ENCODE results near the gene ZNF749. TPM values are rescaled to one million over a fixed set of nuclear protein-coding genes. Genes with fewer than 3 reads are reported as not detected.
"Not testable (repeated sequence)": the region's sequence is repeated elsewhere in the genome, so short reads cannot be mapped to it uniquely, and the experiment has no call there.

The ZNF749 gene
- total and polyA plus RNA-seq, 7 donors: 1.9 to 10.2 (median 4.5) TPM

GRCh38 chr19:57477191-57478008 lies 42.3 kb downstream of the ZNF749 start, which contains the start of gene ZNF772:
ZNF772 (minus strand) TSS chr19:57477566; CDS start chr19:57477309, 257 bp downstream.
- 11% methylated on average over 38 of the region's 38 CpGs for WGBS, 2 donors
- peaks cover 32 to 49% (median 42%) of the 10 kb centered on the region in 4 donors for H3K9me3 ChIP-seq
- H3K4me3 ChIP-seq: peak within 1 kb of the TSS; percentile 48 to 74 (median 62)
- H3K4me1 ChIP-seq: peaks cover 0 to 12% (median 8%) of the 10 kb centered on the region in 4 donors
- TF ChIP-seq EP300 (IDR thresholded peaks at IDR 0.05) (no peak), POLR2A (IDR thresholded peaks at IDR 0.05) (no peak), POLR2AphosphoS5 (IDR thresholded peaks at IDR 0.05) (peak; percentile 14 to 61 (median 54))
- TF ChIP-seq, protein P1, sequence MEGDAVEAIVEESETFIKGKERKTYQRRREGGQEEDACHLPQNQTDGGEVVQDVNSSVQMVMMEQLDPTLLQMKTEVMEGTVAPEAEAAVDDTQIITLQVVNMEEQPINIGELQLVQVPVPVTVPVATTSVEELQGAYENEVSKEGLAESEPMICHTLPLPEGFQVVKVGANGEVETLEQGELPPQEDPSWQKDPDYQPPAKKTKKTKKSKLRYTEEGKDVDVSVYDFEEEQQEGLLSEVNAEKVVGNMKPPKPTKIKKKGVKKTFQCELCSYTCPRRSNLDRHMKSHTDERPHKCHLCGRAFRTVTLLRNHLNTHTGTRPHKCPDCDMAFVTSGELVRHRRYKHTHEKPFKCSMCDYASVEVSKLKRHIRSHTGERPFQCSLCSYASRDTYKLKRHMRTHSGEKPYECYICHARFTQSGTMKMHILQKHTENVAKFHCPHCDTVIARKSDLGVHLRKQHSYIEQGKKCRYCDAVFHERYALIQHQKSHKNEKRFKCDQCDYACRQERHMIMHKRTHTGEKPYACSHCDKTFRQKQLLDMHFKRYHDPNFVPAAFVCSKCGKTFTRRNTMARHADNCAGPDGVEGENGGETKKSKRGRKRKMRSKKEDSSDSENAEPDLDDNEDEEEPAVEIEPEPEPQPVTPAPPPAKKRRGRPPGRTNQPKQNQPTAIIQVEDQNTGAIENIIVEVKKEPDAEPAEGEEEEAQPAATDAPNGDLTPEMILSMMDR (IDR thresholded peaks at IDR 0.05): peak; percentile 35 to 81 (median 46)
- peak within 1 kb of the TSS; percentile 72 to 87 (median 81) for H3K27ac ChIP-seq
- intact Hi-C loops (cut with DNase I): no loop called here
- H3K27me3 ChIP-seq: no peaks in the 10 kb centered on the region
- DNase-seq: peak; percentile 94
- H3K36me3 ChIP-seq: peaks cover 29 to 38% (median 33%) of the 10 kb centered on the region in 4 donors

GRCh38 chr19:57487477-57488298 lies 52.6 kb downstream of the ZNF749 start, which contains the start of gene ZNF419:
ZNF419 (plus strand) TSS chr19:57487750; CDS start chr19:57487951, 201 bp downstream.
- WGBS, 2 donors: 1% methylated on average over 59 to 60 of the region's 69 CpGs

DNA sequence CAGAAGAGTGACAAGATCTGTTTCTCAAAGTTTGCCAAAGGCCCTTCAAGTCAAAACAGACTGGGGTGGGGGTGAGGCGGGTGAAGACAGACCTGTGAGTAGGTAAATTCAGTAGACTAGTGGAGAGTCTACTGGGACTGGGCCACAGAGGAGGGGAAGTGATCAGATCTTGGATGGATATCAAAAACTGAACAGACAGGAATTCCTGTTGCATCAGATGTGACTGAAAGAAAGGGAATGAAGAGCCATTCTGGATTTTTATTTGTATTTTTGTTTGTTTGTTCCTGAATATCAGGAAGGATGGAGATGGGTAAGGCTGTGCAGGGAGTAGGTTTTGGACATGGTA lies 53.1 kb downstream of the ZNF749 start:
- DNase-seq; intact Hi-C loops (cut with DNase I); H3K27ac ChIP-seq; H3K27me3 ChIP-seq; H3K4me3 ChIP-seq; H3K4me1 ChIP-seq: not testable (repeated sequence)
- Histone ChIP-seq H3K36me3 (peaks cover 10 to 30% (median 21%) of the 10 kb centered on the region in 4 donors), H3K9me3 (peaks cover 0 to 11% (median 1%) of the 10 kb centered on the region in 4 donors)
- WGBS, 2 donors: no CpG with 5 or more reads among the region's 1 CpG

More at GRCh38 chr19:57487477-57488298, 52.6 kb downstream of the ZNF749 start, which contains the start of gene ZNF419:
- peak within 1 kb of the TSS; percentile 76 to 81 (median 78) for H3K27ac ChIP-seq
- H3K27me3 ChIP-seq; intact Hi-C loops (cut with DNase I); H3K9me3 ChIP-seq; H3K4me1 ChIP-seq: not testable (repeated sequence)
- peaks cover 5 to 24% (median 15%) of the 10 kb centered on the region in 4 donors for H3K36me3 ChIP-seq
- DNase-seq: peak; percentile 94
- peak within 1 kb of the TSS; percentile 77 to 98 (median 92) for H3K4me3 ChIP-seq
- peak; percentile 51 to 85 (median 72) for TF ChIP-seq POLR2AphosphoS5 (IDR thresholded peaks at IDR 0.05)

Small RNAs within 50 kb of the gene (small RNA-seq; reads per million reads assigned to genes)
- gene VN1R107P: 0 reads per million in 3 donors

Other genes starting within 250 kb of the ZNF749 start
- gene ZNF264, start 243.8 kb upstream of the ZNF749 start, total RNA-seq: 10 to 100 TPM; 18.5 to 39.6 (median 28.0) TPM
- gene ZNF264, start 243.8 kb upstream of the ZNF749 start, polyA plus RNA-seq: 1 to 10 TPM; 1.2 to 5.0 (median 2.8) TPM
- 1 to 10 TPM in 1 of 4 donors, under 1 TPM in 1, not detected in 2; 0.71 to 1.3 TPM for gene AURKC, start 204.3 kb upstream of the ZNF749 start, total RNA-seq
- 1 to 10 TPM in 1 of 3 donors, under 1 TPM in 1, not detected in 1; 0.63 to 1.4 TPM for gene AURKC, start 204.3 kb upstream of the ZNF749 start, polyA plus RNA-seq
- gene ZNF805, start 194.7 kb upstream of the ZNF749 start, total RNA-seq: 10 to 100 TPM; 11.8 to 21.6 (median 17.5) TPM
- gene ZNF805, start 194.7 kb upstream of the ZNF749 start, polyA plus RNA-seq: 1 to 10 TPM in 2 of 3 donors, under 1 TPM in 1; under 0.01 to 2.0 (median 1.2) TPM
- 10 to 100 TPM; 48.2 to 95.2 (median 55.1) TPM for gene ZNF460, start 154.8 kb upstream of the ZNF749 start, total RNA-seq
- gene ZNF460, start 154.8 kb upstream of the ZNF749 start, polyA plus RNA-seq: 1 to 10 TPM in 1 of 3 donors, under 1 TPM in 1, not detected in 1; 0.69 to 5.1 TPM
- gene ZNF543, start 114.9 kb upstream of the ZNF749 start, total RNA-seq: 1 to 10 TPM; 5.4 to 8.1 (median 7.5) TPM
- gene ZNF543, start 114.9 kb upstream of the ZNF749 start, polyA plus RNA-seq: 1 to 10 TPM in 1 of 3 donors, under 1 TPM in 2; 0.46 to 1.6 (median 0.60) TPM
- 1 to 10 TPM; 7.1 to 9.6 (median 9.1) TPM for gene ZNF304, start 84.1 kb upstream of the ZNF749 start, total RNA-seq
- gene ZNF304, start 84.1 kb upstream of the ZNF749 start, polyA plus RNA-seq: 1 to 10 TPM in 2 of 3 donors, under 1 TPM in 1; 0.92 to 3.1 (median 1.2) TPM
- 10 to 100 TPM; 21.3 to 28.1 (median 27.1) TPM for gene TRAPPC2B, start 71.8 kb upstream of the ZNF749 start, total RNA-seq
- gene TRAPPC2B, start 71.8 kb upstream of the ZNF749 start, polyA plus RNA-seq: 10 to 100 TPM in 2 of 3 donors, 1 to 10 TPM in 1; 9.2 to 18.0 (median 11.4) TPM
- 1 to 10 TPM in 3 of 4 donors, under 1 TPM in 1; 0.83 to 3.6 (median 2.8) TPM for gene ZNF547, start 71.8 kb upstream of the ZNF749 start, total RNA-seq
- 1 to 10 TPM in 1 of 3 donors, not detected in 2; 1.2 TPM for gene ZNF547, start 71.8 kb upstream of the ZNF749 start, polyA plus RNA-seq
- gene ZNF548, start 45.5 kb upstream of the ZNF749 start, total RNA-seq: 10 to 100 TPM; 21.9 to 29.1 (median 22.8) TPM
- 10 to 100 TPM in 1 of 3 donors, 1 to 10 TPM in 2; 1.2 to 10.7 (median 1.8) TPM for gene ZNF548, start 45.5 kb upstream of the ZNF749 start, polyA plus RNA-seq
- 10 to 100 TPM; 10.2 to 14.0 (median 10.8) TPM for gene ZNF17, start 24.2 kb upstream of the ZNF749 start, total RNA-seq
- gene ZNF17, start 24.2 kb upstream of the ZNF749 start, polyA plus RNA-seq: 1 to 10 TPM in 2 of 3 donors, under 1 TPM in 1; 0.69 to 3.9 (median 1.2) TPM
- 1 to 10 TPM in 3 of 4 donors, under 1 TPM in 1; 0.49 to 1.4 (median 1.2) TPM for gene VN1R1, start 21.8 kb downstream of the ZNF749 start, total RNA-seq
- under 1 TPM in 1 of 3 donors, not detected in 2; 0.50 TPM for gene VN1R1, start 21.8 kb downstream of the ZNF749 start, polyA plus RNA-seq
- gene ZNF772, start 42.2 kb downstream of the ZNF749 start, total RNA-seq: 10 to 100 TPM; 12.8 to 17.1 (median 15.5) TPM
- gene ZNF772, start 42.2 kb downstream of the ZNF749 start, polyA plus RNA-seq: 1 to 10 TPM in 1 of 3 donors, under 1 TPM in 2; 0.23 to 3.4 (median 0.60) TPM
- 10 to 100 TPM in 2 of 4 donors, 1 to 10 TPM in 2; 5.2 to 16.1 (median 11.1) TPM for gene ZNF419, start 52.4 kb downstream of the ZNF749 start, total RNA-seq
- gene ZNF419, start 52.4 kb downstream of the ZNF749 start, polyA plus RNA-seq: 1 to 10 TPM; 1.4 to 3.9 (median 3.0) TPM
- gene ZNF773, start 64.6 kb downstream of the ZNF749 start, total RNA-seq: 10 to 100 TPM in 3 of 4 donors, 1 to 10 TPM in 1; 8.4 to 34.1 (median 20.9) TPM
- 1 to 10 TPM; 1.2 to 4.6 (median 1.6) TPM for gene ZNF773, start 64.6 kb downstream of the ZNF749 start, polyA plus RNA-seq
- 1 to 10 TPM; 4.2 to 6.4 (median 5.5) TPM for gene ZNF549, start 92.0 kb downstream of the ZNF749 start, total RNA-seq
- 1 to 10 TPM in 2 of 3 donors, under 1 TPM in 1; 0.46 to 2.6 (median 1.2) TPM for gene ZNF549, start 92.0 kb downstream of the ZNF749 start, polyA plus RNA-seq
- gene ZNF550, start 124.5 kb downstream of the ZNF749 start, total RNA-seq: 1 to 10 TPM; 4.1 to 6.6 (median 5.0) TPM
- 1 to 10 TPM in 2 of 3 donors, under 1 TPM in 1; 0.92 to 3.7 (median 1.2) TPM for gene ZNF550, start 124.5 kb downstream of the ZNF749 start, polyA plus RNA-seq
- 1 to 10 TPM; 3.1 to 5.5 (median 4.2) TPM for gene ZNF416, start 143.6 kb downstream of the ZNF749 start, total RNA-seq
- gene ZNF416, start 143.6 kb downstream of the ZNF749 start, polyA plus RNA-seq: 1 to 10 TPM in 1 of 3 donors, under 1 TPM in 2; 0.23 to 2.2 (median 0.60) TPM
- gene ZIK1, start 148.8 kb downstream of the ZNF749 start, total RNA-seq: 10 to 100 TPM in 1 of 4 donors, 1 to 10 TPM in 3; 4.8 to 10.5 (median 5.9) TPM
- gene ZIK1, start 148.8 kb downstream of the ZNF749 start, polyA plus RNA-seq: 1 to 10 TPM in 1 of 3 donors, under 1 TPM in 2; 0.23 to 3.9 (median 0.60) TPM
- 10 to 100 TPM in 1 of 4 donors, 1 to 10 TPM in 3; 1.2 to 12.5 (median 3.1) TPM for gene ZNF530, start 164.6 kb downstream of the ZNF749 start, total RNA-seq
- 1 to 10 TPM; 1.4 to 3.3 (median 1.8) TPM for gene ZNF530, start 164.6 kb downstream of the ZNF749 start, polyA plus RNA-seq
- gene ZNF134, start 178.9 kb downstream of the ZNF749 start, total RNA-seq: 10 to 100 TPM; 10.8 to 23.2 (median 17.0) TPM
- 1 to 10 TPM in 2 of 3 donors, under 1 TPM in 1; 0.92 to 6.5 (median 4.2) TPM for gene ZNF134, start 178.9 kb downstream of the ZNF749 start, polyA plus RNA-seq
- gene ZNF211, start 197.8 kb downstream of the ZNF749 start, total RNA-seq: 10 to 100 TPM; 11.8 to 14.4 (median 12.6) TPM
- 1 to 10 TPM; 1.8 to 6.5 (median 3.0) TPM for gene ZNF211, start 197.8 kb downstream of the ZNF749 start, polyA plus RNA-seq
- gene ZSCAN4, start 233.6 kb downstream of the ZNF749 start, total RNA-seq: under 1 TPM in 1 of 4 donors, not detected in 3; 0.36 TPM
- not detected for gene ZSCAN4, start 233.6 kb downstream of the ZNF749 start, polyA plus RNA-seq
- gene ZNF551, start 246.7 kb downstream of the ZNF749 start, total RNA-seq: 10 to 100 TPM in 1 of 4 donors, 1 to 10 TPM in 3; 4.2 to 10.7 (median 6.6) TPM
- gene ZNF551, start 246.7 kb downstream of the ZNF749 start, polyA plus RNA-seq: 1 to 10 TPM in 1 of 3 donors, under 1 TPM in 2; 0.60 to 4.1 (median 0.92) TPM